SK-N-SH treated with all-trans-retinoic acid at 6 μM for 48 hours (cell line): ENCODE measurements around the gene PLXDC2.

Experiments
- ATAC-seq: fragments of 200-7000 bp; cut with Tn5 transposase; 3 replicates; pipeline ENCODE4 v1.9.1; 2020; ENCODE audit warnings: mild to moderate bottlenecking, moderate library complexity
- BACH2 ChIP-seq: fragments of 250-450 bp; sonication (Bioruptor Pico); IDR thresholded peaks from 2 replicates; pipeline ENCODE4 v1.9.0; 2021; ENCODE audit warnings: mild to moderate bottlenecking, borderline replicate concordance
- CREB5 ChIP-seq: fragments of 250-450 bp; sonication (Bioruptor Pico); IDR thresholded peaks from 2 replicates; pipeline ENCODE4 v1.5.1; 2020; ENCODE audit warnings: low read depth, mild to moderate bottlenecking, moderate library complexity
- CSDC2 ChIP-seq: fragments of 250-450 bp; sonication (Bioruptor Pico); IDR thresholded peaks from 2 replicates; pipeline ENCODE4 v1.5.0; 2020; ENCODE audit warnings: mild to moderate bottlenecking, moderate library complexity
- GLIS3 ChIP-seq: fragments of 250-450 bp; sonication (Bioruptor Pico); IDR thresholded peaks from 2 replicates; pipeline ENCODE4 v1.5.0; 2020; ENCODE audit warnings: mild to moderate bottlenecking, moderate library complexity
- ISL1 ChIP-seq: fragments of 250-450 bp; sonication (Bioruptor Pico); IDR thresholded peaks from 2 replicates; pipeline ENCODE4 v2.1.2; 2022; ENCODE audit warnings: mild to moderate bottlenecking, moderate library complexity
- OSR1 ChIP-seq: fragments of 250-450 bp; sonication (Bioruptor Pico); IDR thresholded peaks from 2 replicates; pipeline ENCODE4 v1.8.0; 2022; ENCODE audit warnings: moderate library complexity, mild to moderate bottlenecking, inconsistent platforms
- POU6F1 ChIP-seq: fragments of 250-450 bp; sonication (Bioruptor Pico); IDR thresholded peaks from 2 replicates; pipeline ENCODE4 v1.8.0; 2021; ENCODE audit warnings: low read depth, mild to moderate bottlenecking, moderate library complexity, borderline replicate concordance
- RARB ChIP-seq: fragments of 250-450 bp; sonication (Bioruptor Pico); IDR thresholded peaks from 2 replicates; pipeline ENCODE4 v1.8.0; 2021; ENCODE audit warnings: mild to moderate bottlenecking, moderate library complexity
- SNAI2 ChIP-seq: fragments of 250-450 bp; sonication (Bioruptor Pico); IDR thresholded peaks from 2 replicates; pipeline ENCODE4 v1.5.0; 2020; ENCODE audit warnings: mild to moderate bottlenecking, moderate library complexity
- TCF4 ChIP-seq: fragments of 250-450 bp; sonication (Bioruptor Pico); IDR thresholded peaks from 2 replicates; pipeline ENCODE4 v1.8.0; 2021; ENCODE audit warnings: mild to moderate bottlenecking, moderate library complexity, borderline replicate concordance
- TSHZ2 ChIP-seq: fragments of 250-450 bp; sonication (Bioruptor Pico); IDR thresholded peaks from 2 replicates; pipeline ENCODE4 v1.5.0; 2020; ENCODE audit warnings: mild to moderate bottlenecking, moderate library complexity
- ZC3H10 ChIP-seq: fragments of 250-450 bp; sonication (Bioruptor Pico); IDR thresholded peaks from 2 replicates; pipeline ENCODE4 v1.5.1; 2021; ENCODE audit warnings: mild to moderate bottlenecking, moderate library complexity
- ZFP3 ChIP-seq: fragments of 250-450 bp; sonication (Bioruptor Pico); IDR thresholded peaks from 2 replicates; pipeline ENCODE4 v1.5.0; 2020; ENCODE audit warnings: mild to moderate bottlenecking, moderate library complexity
- ZFP30 ChIP-seq: fragments of 450-650 bp; formaldehyde crosslinking; IDR thresholded peaks from 2 replicates; pipeline ENCODE4 v1.5.0; 2022; ENCODE audit warnings: mild to moderate bottlenecking, moderate library complexity
- ZNF565 ChIP-seq: fragments of 450-650 bp; formaldehyde crosslinking; conservative IDR thresholded peaks from 2 replicates; pipeline ENCODE4 v1.5.0; 2020; ENCODE audit warnings: low read depth, mild to moderate bottlenecking, moderate library complexity
- ZNF70 ChIP-seq: fragments of 450-650 bp; formaldehyde crosslinking; IDR thresholded peaks from 2 replicates; pipeline ENCODE4 v1.5.0; 2020; ENCODE audit warnings: mild to moderate bottlenecking, moderate library complexity
- TF ChIP-seq, protein P1 (sequence below): fragments of 250-450 bp; sonication (Bioruptor Pico); IDR thresholded peaks from 2 replicates; pipeline ENCODE4 v1.8.0; 2020; ENCODE audit warnings: mild to moderate bottlenecking, moderate library complexity, borderline replicate concordance

The PLXDC2 gene

DNA sequence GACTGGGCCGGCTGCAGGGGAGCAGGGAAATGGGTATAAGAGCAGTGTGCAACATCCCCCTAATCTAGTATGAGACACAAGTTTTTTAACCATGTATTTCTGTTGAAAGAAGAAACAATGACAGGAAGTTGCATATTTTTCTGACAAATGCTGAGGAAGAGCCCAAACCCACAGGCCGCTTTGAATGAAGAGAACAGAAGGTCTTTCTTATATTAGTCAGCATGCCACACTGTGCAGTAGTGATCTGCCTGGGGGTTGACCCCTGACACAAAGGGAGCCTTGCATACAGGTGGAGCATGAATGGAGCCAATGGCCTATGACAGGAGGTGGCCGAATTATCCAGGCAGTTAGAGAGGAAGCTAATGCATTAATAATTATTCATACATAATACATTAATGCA is 518.3 kb downstream of the PLXDC2 start:
- ATAC-seq, result no peak
- TF ChIP-seq ZFP30 (no peak), BACH2 (no peak), OSR1 (CRISPR knock-in tag) (no peak), SNAI2 (CRISPR knock-in tag) (no peak), CSDC2 (CRISPR knock-in tag) (no peak), TCF4 (CRISPR knock-in tag) (no peak), POU6F1 (CRISPR knock-in tag) (no peak), ZNF70 (no peak), RARB (CRISPR knock-in tag) (no peak), TSHZ2 (no peak), ISL1 (CRISPR knock-in tag) (no peak), ZFP3 (CRISPR knock-in tag) (no peak), CREB5 (CRISPR knock-in tag) (no peak), ZNF565 (CRISPR knock-in tag) (no peak), GLIS3 (no peak), ZC3H10 (CRISPR knock-in tag) (no peak)
- TF ChIP-seq, protein P1, sequence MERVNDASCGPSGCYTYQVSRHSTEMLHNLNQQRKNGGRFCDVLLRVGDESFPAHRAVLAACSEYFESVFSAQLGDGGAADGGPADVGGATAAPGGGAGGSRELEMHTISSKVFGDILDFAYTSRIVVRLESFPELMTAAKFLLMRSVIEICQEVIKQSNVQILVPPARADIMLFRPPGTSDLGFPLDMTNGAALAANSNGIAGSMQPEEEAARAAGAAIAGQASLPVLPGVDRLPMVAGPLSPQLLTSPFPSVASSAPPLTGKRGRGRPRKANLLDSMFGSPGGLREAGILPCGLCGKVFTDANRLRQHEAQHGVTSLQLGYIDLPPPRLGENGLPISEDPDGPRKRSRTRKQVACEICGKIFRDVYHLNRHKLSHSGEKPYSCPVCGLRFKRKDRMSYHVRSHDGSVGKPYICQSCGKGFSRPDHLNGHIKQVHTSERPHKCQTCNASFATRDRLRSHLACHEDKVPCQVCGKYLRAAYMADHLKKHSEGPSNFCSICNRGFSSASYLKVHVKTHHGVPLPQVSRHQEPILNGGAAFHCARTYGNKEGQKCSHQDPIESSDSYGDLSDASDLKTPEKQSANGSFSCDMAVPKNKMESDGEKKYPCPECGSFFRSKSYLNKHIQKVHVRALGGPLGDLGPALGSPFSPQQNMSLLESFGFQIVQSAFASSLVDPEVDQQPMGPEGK (CRISPR knock-in tag), result no peak
